Activated CD4-positive, alpha-beta T cell treated with anti-CD3 and anti-CD28 coated beads, Interleukin-2, amount 10 ng/mL, durations not matched to agents 7 days and 5 days (primary cell): ENCODE results near the gene SLC30A1. TPM values are rescaled to one million over a fixed set of nuclear protein-coding genes. Genes with fewer than 3 reads are reported as not detected.
"Not testable (repeated sequence)": the region's sequence is repeated elsewhere in the genome, so short reads cannot be mapped to it uniquely, and the experiment has no call there.

Experiments
- CTCF ChIA-PET: fragments of 350-600 bp; sonication (Branson Sonifier 250); formaldehyde crosslinking; loops from one replicate; lab custom pipeline; 2021; ENCODE audit warnings: antibody characterized with exemption; lab: Charles Lee
- POLR2A ChIA-PET: fragments of 350-600 bp; sonication (Branson Sonifier 250); formaldehyde crosslinking; loops from one replicate; lab custom pipeline; 2021; ENCODE audit warnings: antibody characterized with exemption; lab: Charles Lee
- DNase-seq: peaks from one replicate; pipeline ENCODE4 v3.0.0-alpha.2; 2020
- H3K27ac Mint-ChIP-seq: one replicate; pipeline ENCODE4 v1.8.0; 2021; ENCODE audit warnings: mild to moderate bottlenecking, moderate library complexity, mixed read lengths
- H3K27me3 Mint-ChIP-seq: one replicate; pipeline ENCODE4 v1.8.0; 2021; ENCODE audit warnings: mixed read lengths
- H3K36me3 Mint-ChIP-seq: one replicate; pipeline ENCODE4 v1.8.0; 2021; ENCODE audit warnings: low read depth, mixed read lengths
- H3K4me1 Mint-ChIP-seq: one replicate; pipeline ENCODE4 v1.8.0; 2021; ENCODE audit warnings: mixed read lengths
- H3K4me3 Mint-ChIP-seq: one replicate; pipeline ENCODE4 v1.8.0; 2021; ENCODE audit warnings: mild to moderate bottlenecking, moderate library complexity, mixed read lengths
- H3K9me3 Mint-ChIP-seq: one replicate; pipeline ENCODE4 v1.8.0; 2021; ENCODE audit warnings: mixed read lengths
- total RNA-seq, 2 experiments: library from RNA; stranded (reverse); gene quantifications; one replicate each; pipeline ENCODE4 v1.2.3, GENCODE V29; 2021

Gene SLC30A1
- total RNA-seq, 2 experiments from 2014 or later, result 9.3 to 9.6 TPM

DNA sequence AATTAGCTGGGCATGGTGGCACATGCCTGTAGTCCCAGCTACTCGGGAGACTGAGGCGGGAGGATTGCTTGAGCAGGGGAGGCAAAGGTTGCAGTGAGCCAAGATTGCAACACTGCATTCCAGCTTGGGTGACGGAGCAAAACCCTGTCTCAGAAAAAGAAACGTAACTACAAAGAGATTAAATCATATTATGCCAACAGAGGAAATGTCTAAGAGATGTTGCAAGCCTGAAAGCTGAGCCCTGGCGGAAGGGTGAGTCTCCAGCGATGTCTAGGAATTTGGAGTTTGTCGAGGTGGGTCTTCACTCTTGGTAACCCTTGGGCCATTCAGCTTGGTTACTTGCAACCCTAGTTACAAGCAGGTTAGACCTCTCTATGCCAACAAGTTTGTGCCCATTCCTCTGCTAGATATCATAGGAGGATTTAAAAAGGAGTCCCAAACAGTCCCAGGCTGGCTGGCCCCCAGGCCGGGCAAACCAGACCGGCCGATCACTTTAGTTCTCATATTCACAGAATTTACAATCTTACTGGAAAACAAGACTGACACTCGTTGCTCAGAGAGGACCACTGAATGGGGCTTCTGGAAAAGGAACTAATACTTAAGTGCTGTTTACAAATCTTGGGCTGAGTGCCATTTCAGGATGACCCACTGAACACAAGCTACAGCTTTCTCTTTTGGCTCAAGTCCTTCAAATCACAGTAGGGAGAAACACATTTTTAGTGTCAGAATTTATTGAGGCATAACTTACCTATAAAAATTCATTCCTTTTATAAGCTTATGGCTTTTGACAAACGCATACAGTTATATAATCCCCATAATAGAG is 27.1 kb downstream of the SLC30A1 start:
- Mint-ChIP-seq H3K27ac (no peak overlapping the region), H3K4me3 (no peak overlapping the region), H3K9me3 (no peaks in the 10 kb centered on the region), H3K4me1 (no peaks in the 10 kb centered on the region), H3K36me3 (no peaks in the 10 kb centered on the region), H3K27me3 (no peaks in the 10 kb centered on the region)
- no peak for DNase-seq
- ChIA-PET CTCF (interaction anchor here (0.6 to 1.3 kb wide), 3 partner anchors 8 to 368 kb away, joined by 3 to 5 read pairs (median 4); no protein-coding TSS in a partner anchor), POLR2A (no interaction called here)

DNA sequence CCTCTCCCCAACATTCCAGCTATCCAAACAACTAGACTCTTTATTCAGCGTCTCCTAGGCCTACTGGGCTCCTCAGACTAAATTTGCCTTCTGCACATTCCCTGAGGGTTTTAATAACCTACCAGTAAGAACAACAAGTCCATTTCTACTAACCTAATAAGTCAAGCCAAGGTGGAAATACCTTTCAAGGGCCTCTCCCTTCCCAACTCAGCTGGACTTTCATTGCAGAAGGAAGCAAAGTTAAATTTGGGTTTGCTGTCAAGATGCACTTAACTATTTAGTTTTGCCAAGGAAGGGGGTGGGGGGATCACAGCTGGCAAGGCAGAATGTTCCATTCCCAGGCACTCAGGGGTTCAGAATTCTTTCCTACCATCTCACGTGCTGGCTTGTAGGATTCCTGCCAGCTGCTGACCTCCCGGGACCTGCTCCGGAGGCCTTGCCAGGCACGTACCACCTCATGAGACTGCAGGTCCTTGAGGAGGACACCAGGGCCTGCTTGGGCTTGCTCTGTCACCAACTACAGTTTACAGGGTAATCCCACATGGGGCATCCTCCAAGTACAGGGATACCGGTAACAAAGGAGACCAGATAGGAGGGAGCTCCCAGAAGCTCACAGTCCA is 29.8 kb downstream of the SLC30A1 start:
- Mint-ChIP-seq H3K4me1 (no peaks in the 10 kb centered on the region), H3K27ac (no peak overlapping the region), H3K4me3 (no peak overlapping the region), H3K36me3 (no peaks in the 10 kb centered on the region), H3K9me3 (no peaks in the 10 kb centered on the region), H3K27me3 (no peaks in the 10 kb centered on the region)
- DNase-seq, result no peak
- ChIA-PET CTCF (interaction anchor here (0.7 to 1.6 kb wide), 4 partner anchors 10 to 106 kb away, joined by 3 read pairs; no protein-coding TSS in a partner anchor), POLR2A (no interaction called here)

DNA sequence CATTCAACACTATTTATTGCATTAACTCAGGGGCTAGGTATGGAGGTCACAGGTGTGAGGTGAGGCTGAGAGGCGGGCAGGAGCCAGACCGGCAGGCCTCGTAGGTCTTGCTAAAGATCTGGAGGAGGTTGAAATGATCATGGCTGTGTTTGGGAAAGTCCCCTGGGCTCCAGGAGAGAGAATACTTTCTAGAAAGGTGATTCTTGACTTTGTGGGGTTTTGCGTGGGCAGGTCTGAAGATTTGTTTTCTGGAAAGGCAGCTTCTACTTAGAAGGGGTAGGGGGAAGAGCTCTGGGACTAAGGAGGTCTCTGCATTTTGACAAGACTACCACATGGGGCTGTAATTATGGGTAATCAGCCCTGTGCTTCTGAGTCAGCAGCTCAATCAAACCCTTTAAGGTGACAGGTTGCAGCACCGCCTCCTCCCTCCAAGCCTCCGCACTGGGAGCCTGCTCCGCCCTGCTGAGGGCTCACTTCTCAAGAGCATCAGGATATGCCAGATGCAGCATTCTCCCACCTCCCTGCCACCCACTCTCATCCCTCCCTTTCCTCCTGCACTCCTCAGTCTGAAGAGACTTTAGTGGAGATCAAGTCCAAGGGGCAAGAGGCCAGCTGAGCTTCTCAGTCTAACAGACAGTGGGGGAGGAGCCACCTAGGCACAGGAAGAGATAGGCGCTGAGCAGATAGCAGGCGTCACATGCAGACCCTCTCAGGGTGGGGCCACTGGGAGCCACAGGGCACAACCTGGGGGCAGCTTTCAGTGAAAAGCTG is 30.5 kb downstream of the SLC30A1 start:
- Mint-ChIP-seq H3K27me3 (no peaks in the 10 kb centered on the region), H3K4me1 (no peaks in the 10 kb centered on the region), H3K9me3 (no peaks in the 10 kb centered on the region), H3K27ac (no peak overlapping the region), H3K36me3 (no peaks in the 10 kb centered on the region), H3K4me3 (no peak overlapping the region)
- DNase-seq, result no peak
- CTCF ChIA-PET, result interaction anchor here (0.6 to 1.6 kb wide), 3 partner anchors 11 to 107 kb away, joined by 3 read pairs; no protein-coding TSS in a partner anchor
- POLR2A ChIA-PET, result no interaction called here

DNA sequence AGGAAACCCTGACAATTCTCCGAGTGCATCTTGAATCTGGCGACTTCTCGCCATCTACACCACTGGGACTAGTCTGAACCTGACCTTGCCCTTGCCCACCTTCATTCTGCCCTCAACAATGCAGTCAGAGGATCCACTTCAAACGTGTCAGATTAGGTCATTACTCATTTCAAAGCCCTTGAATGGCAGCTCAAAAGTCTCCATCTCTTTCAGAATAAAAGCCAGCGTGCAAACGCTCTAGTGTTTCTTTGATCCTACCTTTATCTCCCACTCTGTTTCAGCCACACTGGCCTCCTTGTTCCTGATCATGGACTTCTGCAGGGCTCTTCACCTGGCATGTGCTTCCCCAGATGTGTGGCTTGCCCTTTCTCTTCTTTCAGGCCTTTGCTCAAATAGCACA is 31.3 kb downstream of the SLC30A1 start:
- Mint-ChIP-seq H3K4me3 (no peak overlapping the region), H3K4me1 (no peaks in the 10 kb centered on the region), H3K27ac (no peak overlapping the region), H3K9me3 (no peaks in the 10 kb centered on the region), H3K36me3 (no peaks in the 10 kb centered on the region), H3K27me3 (no peaks in the 10 kb centered on the region)
- POLR2A ChIA-PET, result no interaction called here
- no peak for DNase-seq
- CTCF ChIA-PET, result interaction anchor here (0.6 kb wide), 1 partner anchor 45 kb away, joined by 3 read pairs; no protein-coding TSS in a partner anchor

DNA sequence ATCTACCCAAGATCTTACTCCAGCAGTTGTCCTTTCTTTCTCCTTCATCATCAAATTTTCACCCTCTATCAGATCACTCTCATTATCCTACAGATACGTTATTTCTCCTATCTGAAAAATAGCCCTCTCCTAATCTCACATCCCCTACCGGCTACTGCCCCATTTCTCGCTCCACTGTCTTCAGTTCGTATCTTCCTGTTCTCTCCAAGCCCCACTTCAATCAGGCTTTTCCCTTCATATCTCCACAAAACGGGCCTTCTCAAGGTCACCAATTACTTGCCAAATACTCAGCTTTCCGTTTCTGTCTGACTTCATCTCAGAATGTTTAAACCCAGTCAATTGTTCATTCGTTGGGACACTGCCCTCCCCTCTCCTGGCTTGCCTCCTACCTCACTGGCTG is 32.4 kb downstream of the SLC30A1 start:
- H3K4me3 Mint-ChIP-seq, result no peak overlapping the region
- peaks cover 5% of the 10 kb centered on the region for H3K4me1 Mint-ChIP-seq
- no peaks in the 10 kb centered on the region for H3K9me3 Mint-ChIP-seq
- ChIA-PET CTCF (no interaction called here), POLR2A (no interaction called here)
- no peaks in the 10 kb centered on the region for H3K27me3 Mint-ChIP-seq
- no peak overlapping the region for H3K27ac Mint-ChIP-seq
- H3K36me3 Mint-ChIP-seq, result no peaks in the 10 kb centered on the region
- no peak for DNase-seq

DNA sequence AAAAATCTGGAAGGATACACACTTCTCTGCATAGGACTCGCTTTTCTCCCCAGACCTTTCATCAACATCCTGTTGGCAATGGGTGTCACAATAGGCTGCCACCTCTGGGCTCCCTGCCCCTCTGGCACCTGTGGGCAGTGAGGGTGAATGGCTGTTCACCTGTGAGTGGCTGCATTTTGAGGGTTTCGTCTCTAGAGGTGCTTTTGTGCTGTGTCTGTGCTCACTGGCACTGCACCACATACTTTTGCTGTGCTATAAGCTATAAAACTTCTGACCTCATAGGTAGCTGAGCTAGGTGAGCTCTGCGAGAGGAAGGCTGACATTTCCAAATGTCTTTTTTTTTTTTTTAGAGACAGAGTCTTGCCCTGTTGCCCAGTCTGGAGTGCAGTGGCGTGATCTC is 35.9 kb downstream of the SLC30A1 start:
- H3K9me3 Mint-ChIP-seq, result peaks cover 2% of the 10 kb centered on the region
- peaks cover 5% of the 10 kb centered on the region for H3K4me1 Mint-ChIP-seq
- CTCF ChIA-PET, result interaction anchor here (0.7 to 1.0 kb wide), 2 partner anchors 9 to 983 kb away, joined by 3 to 4 read pairs; no protein-coding TSS in a partner anchor

DNA sequence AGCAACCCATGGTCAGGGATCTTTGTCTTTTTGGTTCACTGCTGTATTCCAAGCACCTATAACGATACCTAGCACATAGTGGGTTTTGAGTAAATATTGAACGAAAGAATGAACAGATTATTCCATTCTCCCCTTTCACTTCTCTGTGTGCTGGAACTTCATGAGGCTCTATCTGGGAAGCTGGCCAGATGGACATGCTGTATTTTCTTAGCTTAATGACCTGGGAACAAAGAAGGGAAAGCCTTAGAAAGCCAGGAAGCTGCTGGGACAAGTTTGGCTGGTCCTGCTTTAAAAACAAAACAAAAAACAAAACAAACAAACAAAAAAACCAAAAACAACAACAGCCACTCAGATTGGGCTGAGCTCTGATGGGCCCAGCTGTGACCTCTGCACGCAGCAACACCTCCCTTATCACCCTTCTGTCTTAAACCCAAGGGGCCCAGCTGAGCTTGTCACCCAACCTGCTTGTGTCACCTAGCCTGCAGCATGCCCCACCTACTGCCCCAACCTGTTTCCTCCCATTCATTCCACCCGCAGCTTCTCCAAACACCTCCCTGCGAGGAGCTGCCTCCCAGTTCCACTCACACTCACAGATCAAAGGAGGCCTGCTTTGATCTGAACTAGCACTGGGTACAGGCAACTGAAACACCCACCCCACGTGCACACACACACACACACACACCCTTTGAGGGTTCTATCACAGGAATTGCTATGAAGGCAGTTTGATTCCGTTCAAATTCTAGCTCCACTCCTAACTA is 37.1 kb downstream of the SLC30A1 start:
- ChIA-PET CTCF (interaction anchor here (0.6 to 1.1 kb wide), 2 partner anchors 27 to 80 kb away, joined by 3 read pairs; no protein-coding TSS in a partner anchor), POLR2A (no interaction called here)
- Mint-ChIP-seq H3K27ac (no peak overlapping the region), H3K9me3 (peaks cover 2% of the 10 kb centered on the region), H3K4me3 (no peak overlapping the region), H3K36me3 (no peaks in the 10 kb centered on the region), H3K4me1 (peaks cover 5% of the 10 kb centered on the region), H3K27me3 (no peaks in the 10 kb centered on the region)
- no peak for DNase-seq

More for the DNA sequence above, 35.9 kb downstream of the SLC30A1 start:
- no peaks in the 10 kb centered on the region for H3K27me3 Mint-ChIP-seq
- POLR2A ChIA-PET, result no interaction called here
- DNase-seq, result no peak
- H3K36me3 Mint-ChIP-seq, result no peaks in the 10 kb centered on the region
- no peak overlapping the region for H3K4me3 Mint-ChIP-seq
- no peak overlapping the region for H3K27ac Mint-ChIP-seq

DNA sequence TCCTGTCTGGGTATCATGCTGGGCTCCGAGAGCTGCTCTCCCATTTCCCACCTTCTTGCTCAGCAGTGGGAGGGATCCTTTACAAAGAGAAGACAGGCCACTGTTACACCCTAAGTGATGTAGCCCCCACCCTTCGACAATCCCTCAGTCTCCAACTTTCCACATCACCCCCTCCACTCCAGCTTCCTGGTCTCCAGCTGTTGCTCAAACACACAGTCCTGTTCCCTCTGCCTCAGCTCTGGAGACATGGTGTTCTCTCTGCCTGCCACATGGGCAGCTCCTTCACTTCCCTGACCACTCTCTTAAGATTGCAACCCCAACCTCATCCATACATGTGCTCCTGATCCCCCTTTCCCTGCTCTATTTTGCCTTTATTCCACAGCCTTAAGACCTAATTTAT is 37.7 kb downstream of the SLC30A1 start:
- Mint-ChIP-seq H3K9me3 (peaks cover 2% of the 10 kb centered on the region), H3K36me3 (no peaks in the 10 kb centered on the region), H3K27ac (no peak overlapping the region), H3K4me1 (peaks cover 5% of the 10 kb centered on the region), H3K27me3 (no peaks in the 10 kb centered on the region), H3K4me3 (no peak overlapping the region)
- ChIA-PET CTCF (interaction anchor here (0.6 to 1.1 kb wide), 2 partner anchors 27 to 81 kb away, joined by 3 read pairs; no protein-coding TSS in a partner anchor), POLR2A (no interaction called here)
- DNase-seq, result no peak

DNA sequence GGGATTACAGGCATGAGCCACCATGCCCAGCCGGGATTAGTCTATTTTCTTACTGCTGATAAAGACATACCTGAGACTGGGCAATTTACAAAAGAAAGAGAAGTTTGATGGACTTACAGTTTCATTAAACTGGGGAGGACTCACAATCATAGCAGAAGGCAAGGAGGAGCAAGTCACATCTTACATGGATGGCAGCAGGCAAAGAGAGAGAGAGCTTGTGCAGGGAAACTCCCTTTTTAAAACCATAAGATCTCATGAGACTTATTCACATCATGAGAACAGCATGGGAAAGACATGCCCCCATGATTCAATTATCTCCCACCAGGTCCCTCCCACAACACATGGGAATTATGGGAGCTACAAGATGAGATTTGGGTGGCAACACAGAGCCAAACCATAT is 38.1 kb downstream of the SLC30A1 start:
- CTCF ChIA-PET, H3K9me3 Mint-ChIP-seq, H3K4me1 Mint-ChIP-seq, H3K27me3 Mint-ChIP-seq, H3K27ac Mint-ChIP-seq, POLR2A ChIA-PET, H3K4me3 Mint-ChIP-seq, DNase-seq, H3K36me3 Mint-ChIP-seq: not testable (repeated sequence)

DNA sequence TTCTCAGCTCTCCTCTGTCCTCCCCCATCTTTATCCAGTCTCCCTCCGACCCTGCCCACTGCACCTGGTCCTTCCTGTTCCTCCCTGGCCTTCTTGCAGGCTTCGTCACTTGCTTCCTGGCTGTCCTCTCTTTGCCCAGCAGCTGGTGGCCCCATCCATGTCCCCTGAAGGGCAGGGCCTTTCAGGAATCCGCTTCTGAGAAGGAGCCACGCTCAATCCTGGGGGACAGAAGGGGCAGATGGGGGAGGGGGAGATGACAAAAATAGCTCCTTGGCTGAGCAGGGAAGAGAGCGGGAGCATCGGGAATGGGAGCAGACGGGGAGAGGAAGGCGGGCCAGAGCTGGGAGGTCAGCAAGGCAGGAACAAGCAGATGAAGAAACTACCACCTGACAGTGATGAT is 40.7 kb downstream of the SLC30A1 start:
- ChIA-PET CTCF (interaction anchor here (1.5 to 1.7 kb wide), 2 partner anchors 10 to 24 kb away, joined by 4 to 6 read pairs; no protein-coding TSS in a partner anchor), POLR2A (no interaction called here)
- Mint-ChIP-seq H3K9me3 (peaks cover 2% of the 10 kb centered on the region), H3K36me3 (no peaks in the 10 kb centered on the region), H3K27me3 (no peaks in the 10 kb centered on the region), H3K4me1 (peaks cover 5% of the 10 kb centered on the region), H3K27ac (no peak overlapping the region), H3K4me3 (no peak overlapping the region)
- no peak for DNase-seq

DNA sequence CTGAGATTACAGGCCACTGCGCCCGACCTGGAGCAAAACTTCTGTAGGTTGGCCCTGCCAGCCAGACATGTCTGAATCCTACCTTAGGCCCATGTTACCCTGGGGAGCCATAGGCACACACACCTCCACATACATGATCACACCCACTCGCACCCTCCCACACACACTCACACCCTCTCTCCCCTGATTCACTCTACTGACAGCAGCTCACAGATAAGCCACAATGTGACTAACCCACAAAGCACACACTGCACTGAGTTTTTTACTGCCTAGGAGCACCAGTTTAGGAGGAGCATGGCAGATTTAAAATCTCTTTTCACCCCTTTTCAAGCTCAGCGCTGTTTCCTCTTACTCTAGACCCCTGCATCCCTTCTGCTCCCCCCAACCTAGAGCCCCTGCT is 41.7 kb downstream of the SLC30A1 start:
- H3K4me1 Mint-ChIP-seq, result peaks cover 3% of the 10 kb centered on the region
- H3K36me3 Mint-ChIP-seq, result no peaks in the 10 kb centered on the region
- H3K9me3 Mint-ChIP-seq, result peaks cover 2% of the 10 kb centered on the region
- no peak for DNase-seq
- H3K27ac Mint-ChIP-seq, result no peak overlapping the region
- CTCF ChIA-PET, result interaction anchor here (0.8 to 1.7 kb wide), 4 partner anchors 9 to 23 kb away, joined by 3 to 6 read pairs (median 4); no protein-coding TSS in a partner anchor
- H3K27me3 Mint-ChIP-seq, result no peaks in the 10 kb centered on the region
- H3K4me3 Mint-ChIP-seq, result no peak overlapping the region
- POLR2A ChIA-PET, result no interaction called here

DNA sequence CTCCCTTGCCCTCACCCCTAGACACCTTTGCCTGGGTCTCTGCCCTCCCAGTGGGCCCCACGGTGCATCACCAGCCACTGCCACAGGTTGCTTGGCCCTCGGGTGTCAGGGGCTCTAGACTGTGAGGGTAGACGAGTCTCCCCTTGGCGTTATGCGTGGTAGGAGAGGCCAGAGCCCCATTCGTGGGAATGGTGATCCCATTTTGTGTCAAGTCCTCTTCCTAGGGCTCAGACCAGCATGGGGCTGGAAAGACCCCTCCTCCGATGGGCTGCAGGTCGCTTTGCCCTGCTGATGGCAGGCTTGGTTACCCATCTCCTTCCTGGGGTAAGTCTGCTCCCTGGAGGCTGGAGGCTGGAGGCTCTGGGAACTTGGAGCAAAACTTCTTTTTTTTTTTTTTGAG is 42.4 kb downstream of the SLC30A1 start:
- CTCF ChIA-PET, result interaction anchor here (1.1 to 1.7 kb wide), 2 partner anchors 13 to 22 kb away, joined by 3 to 4 read pairs; no protein-coding TSS in a partner anchor

More for the DNA sequence above, 42.4 kb downstream of the SLC30A1 start:
- peaks cover 2% of the 10 kb centered on the region for H3K9me3 Mint-ChIP-seq
- H3K36me3 Mint-ChIP-seq, result no peaks in the 10 kb centered on the region
- no peak for DNase-seq
- H3K27ac Mint-ChIP-seq, result no peak overlapping the region
- POLR2A ChIA-PET, result no interaction called here
- H3K4me1 Mint-ChIP-seq, result no peaks in the 10 kb centered on the region
- H3K27me3 Mint-ChIP-seq, result no peaks in the 10 kb centered on the region
- H3K4me3 Mint-ChIP-seq, result no peak overlapping the region
